Femur (tissue), 1 donor: ENCODE measurements around the gene MYLK.

Source experiments
- DNase-seq: peaks from one replicate; pipeline ENCODE4 v3.0.0-alpha.2; 2017

MYLK gene

DNA sequence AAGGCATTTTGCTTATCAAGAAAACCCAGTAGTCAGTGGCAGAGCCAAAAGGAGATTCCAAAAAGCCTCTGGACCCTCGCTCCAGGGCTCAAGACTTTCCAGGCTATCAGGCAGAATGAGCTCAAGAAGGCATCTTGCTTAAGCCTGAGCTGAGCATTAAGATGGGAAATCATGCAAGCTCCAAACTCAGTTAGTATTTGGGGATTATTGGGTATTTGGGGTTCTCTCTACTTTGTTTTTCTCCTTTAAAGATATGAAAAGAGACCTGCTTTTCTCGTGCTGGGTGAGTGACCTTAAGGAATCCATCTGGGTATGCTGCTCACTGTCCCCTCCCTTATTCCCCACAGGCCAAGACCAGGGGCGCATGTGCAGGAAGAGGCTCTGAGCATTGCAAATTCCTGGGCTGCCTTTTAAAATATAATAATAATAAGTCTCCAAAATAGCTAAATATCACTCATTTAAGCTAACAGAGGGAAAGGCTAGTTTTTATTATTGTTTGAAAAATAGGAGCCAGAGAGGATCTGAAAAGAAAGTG lies 223.9 kb downstream of the MYLK start:
- no peak for DNase-seq

DNA sequence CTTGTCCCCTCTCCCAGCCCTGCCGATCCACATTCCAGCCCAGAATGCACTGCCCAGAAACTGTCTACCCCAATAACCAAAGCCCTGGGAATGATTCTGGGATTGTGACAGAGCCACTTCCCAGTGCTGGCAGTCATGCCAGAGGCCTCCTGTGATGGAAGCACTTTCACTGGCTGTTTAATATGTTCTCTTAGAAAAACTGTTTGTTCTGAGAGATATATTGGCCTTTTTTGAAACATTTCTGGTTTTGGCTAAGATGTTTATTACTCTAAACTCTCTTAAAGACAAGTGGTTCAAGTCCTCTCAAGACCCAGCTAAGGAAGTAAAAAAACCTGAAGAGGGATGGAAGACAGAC lies 225.3 kb downstream of the MYLK start:
- DNase-seq, result peak; percentile 58

DNA sequence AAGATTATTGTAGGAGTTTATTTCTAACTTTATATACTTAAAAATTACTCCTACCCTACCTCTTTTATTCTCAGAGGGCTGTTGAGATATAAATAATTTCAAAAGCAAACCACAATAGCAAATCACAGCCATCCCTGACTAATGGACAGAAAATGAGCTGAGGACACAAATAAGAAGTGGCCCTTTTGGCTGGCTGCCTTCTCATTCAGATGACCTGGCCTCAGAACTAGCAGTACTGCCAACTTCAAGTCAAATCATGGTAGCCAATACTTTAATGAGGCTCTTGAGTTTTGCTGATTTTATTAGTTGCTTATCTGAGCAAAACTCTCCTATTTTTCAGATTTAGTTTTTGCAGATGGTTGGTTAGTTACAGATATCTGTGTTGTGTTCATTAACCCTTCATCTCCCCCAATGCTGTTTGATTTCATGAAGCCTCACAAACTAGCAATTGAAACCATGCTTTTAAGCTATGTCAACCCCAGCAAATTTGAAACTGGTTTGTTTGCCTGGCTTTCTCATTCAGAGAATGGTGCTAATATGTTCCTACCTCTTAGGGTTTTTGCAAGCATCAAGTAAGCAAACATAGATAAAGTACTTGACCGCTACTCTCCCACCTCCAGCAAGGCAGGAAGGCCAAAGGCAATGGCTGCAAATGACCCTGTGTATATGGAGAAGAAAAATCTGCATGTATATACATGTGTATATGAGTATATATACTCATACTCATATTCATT lies 225.8 kb downstream of the MYLK start:
- DNase-seq, result no peak

DNA sequence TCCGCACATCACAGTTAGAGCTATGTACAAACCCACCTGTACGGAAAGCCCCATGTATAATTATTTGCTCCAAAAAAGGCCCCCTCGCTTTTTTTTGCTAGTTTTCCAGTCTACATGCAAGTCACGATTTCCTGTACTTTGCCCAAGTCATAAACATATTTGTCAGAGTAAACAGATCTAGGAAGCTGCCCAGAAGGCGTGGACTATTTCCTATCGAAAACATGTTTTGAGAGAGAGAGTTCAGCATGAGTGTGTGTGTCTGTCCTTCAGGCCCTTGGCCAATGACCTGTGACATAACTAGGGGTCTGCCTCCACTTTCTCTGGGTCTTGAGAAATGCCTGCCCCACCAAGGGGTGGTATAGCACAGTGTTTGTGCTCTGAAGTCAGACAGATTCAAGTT lies 226.6 kb downstream of the MYLK start:
- DNase-seq, result no peak

DNA sequence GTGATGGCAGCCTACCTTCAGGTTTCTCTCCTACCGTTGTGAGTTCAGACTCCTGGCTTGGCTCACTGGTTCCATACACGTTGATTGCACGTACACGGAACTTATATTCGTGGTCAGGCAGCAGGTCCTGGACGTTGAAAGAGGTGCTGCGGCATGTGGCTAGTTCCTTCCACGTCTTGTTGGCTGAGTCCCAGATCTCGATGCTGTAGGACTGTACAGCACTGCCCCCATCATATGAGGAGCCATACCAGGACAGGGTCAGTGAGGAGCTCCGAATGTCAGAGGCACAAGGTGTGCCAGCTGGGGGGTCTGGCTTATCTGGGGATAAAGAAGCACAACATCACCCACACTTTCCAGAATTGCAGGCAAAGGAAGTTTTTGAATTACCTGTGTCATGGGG lies 227.0 kb downstream of the MYLK start:
- no peak for DNase-seq

DNA sequence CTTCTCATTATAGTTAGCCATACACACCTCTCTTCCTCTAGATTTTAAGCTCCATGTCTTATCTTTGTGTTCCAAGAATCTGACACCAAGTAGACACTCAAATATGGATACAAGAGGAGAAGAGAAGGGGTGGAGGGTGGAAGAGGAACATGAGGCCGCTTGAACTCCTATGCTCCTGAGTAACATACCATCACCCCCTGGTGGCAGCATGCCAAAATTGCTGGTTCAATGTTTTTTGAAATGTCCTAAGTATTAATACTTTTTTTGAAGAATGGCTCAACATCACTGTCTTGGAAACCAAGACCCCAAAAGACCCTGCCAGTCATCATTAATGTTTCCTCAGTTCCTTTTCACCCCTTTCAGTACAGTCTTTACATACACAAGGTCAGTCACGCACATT lies 227.4 kb downstream of the MYLK start:
- no peak for DNase-seq

DNA sequence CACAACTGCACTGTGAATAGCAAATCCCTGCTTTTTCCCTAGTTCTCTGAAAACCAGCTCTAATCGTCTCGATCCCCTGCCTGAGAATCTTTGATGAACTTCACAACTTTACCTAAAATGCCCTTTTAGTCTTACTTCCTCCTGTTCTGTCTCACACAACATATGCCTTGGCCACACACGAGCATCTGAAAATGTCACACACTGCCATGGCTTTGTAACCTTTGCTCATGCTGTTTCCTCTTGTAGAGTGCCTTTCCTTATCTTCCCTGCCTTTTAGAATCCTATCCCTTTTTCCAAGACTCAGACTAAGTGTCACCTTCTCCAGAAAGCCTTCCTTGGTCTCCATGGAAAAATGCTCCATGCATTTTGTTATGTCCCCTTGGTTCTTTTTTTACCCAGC lies 227.9 kb downstream of the MYLK start:
- no peak for DNase-seq

DNA sequence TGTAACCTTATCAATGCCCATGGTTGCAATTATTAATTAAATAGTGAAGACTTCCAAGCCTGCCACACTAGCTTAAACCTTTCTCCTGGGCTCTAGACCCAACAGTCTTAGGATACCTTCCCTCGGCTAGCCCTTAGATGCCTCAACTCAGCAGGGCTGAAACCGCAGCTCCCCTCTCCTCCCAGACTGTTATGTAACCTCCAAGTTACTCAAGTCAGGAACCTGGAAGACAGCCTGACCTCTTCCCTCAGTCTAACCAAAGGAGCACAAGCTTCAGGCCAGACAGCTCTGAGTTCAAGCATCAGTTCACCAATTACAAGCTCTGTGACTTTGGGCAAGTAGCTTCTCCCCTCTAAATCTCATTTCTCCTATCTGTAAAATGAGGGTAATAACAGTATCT lies 228.7 kb downstream of the MYLK start:
- no peak for DNase-seq

DNA sequence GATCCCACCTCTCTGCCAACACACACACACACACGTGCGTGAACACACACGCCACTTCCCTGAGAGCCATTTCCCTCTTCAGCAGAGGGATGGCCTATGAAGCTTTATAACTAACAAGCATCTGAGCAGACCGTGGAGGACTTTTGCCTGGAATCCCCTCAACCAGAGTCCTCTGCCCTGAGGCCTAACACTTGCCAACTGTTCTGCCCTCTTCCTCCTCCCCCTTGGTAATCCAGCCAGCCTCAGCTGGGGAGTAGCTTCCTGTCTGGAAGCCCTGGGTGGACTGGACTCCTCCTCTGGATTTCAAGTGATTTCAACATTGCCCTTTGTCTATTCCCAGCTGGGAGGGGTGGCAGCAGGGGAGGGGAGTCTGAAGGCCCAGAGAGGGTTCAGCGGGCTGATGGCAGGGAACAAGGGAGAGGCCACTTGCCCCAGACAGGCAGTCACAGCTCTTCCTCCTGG lies 230.9 kb downstream of the MYLK start:
- peak; percentile 67 for DNase-seq

DNA sequence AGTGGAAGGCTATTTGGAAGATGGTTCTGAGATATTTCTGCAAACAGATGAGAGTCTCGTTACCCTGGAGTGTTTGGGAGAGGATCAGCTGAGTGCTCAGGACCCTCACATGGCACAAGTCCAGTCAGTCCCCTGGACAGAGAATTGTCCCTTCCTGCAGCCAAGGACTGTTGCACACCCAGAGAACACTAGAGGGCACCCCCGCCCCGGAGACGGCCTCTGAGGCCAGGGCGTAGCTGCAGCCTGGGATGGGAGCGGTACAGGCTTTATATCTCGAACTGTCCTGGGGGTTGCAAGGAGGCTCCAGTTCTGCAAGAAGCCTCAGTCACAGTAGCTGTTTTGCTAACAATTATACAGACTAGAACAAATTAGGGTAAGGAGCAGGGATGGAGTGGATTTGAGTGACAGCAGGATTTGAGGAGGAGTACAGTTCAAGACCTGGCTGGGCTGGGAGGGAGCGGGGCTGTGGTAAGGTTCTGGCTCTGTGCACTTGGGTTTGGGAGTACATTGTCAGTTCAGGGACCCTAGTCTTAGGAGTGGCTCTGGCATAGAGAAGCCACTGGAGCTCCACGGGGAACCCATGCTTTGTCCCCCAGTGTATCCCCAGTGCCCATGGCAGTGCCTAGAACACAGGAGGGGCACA lies 231.7 kb downstream of the MYLK start:
- peak; percentile 90 for DNase-seq

DNA sequence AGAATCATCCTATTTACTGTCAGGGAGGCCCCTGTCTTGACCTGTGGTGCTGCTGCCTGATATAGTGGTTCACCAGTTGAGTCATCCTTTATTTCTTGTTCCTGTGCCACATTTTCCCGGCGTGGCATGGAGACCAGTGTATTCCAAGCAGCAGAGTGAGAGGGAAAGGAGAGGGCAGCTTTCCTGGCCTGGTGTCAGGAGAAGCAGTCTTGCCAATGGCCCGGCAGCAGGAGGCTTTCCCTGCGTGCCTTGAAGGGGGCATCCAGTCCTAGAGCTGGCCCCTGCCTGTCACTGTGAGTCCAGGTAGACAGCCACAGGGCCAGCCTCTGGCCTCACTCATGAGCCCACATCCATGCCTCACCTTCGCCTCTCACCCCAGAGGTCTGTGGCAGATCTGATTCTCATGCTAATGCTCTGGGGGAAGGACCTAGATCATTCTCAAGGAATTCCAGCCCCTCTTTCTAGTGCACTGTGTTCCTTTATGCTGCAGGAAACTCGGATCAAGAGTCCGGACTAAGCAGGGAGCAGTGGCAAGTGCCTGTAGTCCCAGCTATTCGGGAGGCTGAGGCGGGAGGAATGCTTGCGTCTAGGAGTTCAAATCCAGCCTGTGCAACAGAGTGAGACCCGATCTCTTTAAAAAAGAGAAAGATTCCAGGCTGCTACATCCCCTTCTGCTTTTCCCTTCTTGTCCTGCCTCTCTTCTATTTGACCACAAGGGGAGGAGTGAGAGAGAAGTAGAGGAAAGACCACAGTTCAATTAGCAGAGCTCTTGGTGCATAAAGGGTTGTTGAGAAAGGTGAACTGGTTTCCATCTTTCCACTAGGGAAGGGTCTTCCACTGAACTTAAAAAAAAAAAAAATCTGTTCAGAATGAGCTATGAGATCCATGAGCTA lies 232.4 kb downstream of the MYLK start:
- DNase-seq, result no peak

DNA sequence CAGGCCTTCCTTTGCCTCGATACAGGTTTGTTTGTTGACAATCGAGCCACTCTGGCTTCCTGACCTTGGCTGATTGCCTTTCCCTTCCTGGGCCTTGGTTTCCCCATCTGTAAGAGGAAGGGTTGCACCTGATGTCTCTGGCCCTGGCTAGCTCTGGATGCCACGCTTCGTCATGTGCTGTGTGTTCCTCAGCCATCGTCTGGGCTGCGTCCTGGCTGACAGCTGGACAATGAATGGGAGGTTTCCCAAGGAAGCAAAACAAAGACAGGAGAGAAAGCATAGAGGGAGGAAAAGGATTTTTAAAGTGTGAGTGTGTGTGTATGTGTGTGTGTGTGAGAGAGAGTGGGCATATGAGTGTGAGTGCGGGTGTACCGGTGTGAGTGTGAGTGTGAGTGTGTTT lies 234.0 kb downstream of the MYLK start:
- DNase-seq, result no peak

DNA sequence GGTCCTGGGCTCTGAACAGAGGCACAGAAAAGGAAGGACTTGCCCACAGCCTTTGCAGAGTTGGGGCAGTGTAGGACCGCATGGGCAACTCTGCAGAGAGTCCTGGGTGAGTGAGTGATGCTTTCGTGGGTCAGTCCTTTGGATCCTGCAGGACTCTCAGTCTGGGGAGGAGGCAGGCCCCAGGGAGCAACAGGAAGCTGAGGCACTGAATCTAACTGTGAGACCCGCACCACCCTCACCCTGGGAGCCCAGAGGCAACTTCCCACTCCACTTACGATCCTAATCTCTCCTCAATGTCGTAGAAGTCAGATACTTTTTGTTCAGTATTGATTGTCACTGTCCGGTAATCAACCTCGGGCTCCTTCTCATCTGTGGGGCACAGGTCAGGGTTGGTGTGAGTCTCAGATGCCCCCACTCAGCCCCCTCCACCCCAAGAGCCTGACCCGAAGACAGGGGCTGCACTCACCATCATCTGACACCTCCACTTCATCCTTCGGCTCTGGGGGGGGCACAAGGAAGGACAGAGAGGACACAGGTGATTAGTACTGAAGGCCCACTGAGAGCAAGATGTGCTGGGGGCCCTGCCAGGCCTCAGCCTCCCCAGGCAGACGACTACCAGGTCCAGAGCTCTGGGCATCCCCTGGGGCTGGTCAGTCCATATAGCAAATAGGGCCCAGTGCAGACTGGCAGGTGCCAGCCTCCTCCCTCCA lies 235.3 kb downstream of the MYLK start:
- no peak for DNase-seq

DNA sequence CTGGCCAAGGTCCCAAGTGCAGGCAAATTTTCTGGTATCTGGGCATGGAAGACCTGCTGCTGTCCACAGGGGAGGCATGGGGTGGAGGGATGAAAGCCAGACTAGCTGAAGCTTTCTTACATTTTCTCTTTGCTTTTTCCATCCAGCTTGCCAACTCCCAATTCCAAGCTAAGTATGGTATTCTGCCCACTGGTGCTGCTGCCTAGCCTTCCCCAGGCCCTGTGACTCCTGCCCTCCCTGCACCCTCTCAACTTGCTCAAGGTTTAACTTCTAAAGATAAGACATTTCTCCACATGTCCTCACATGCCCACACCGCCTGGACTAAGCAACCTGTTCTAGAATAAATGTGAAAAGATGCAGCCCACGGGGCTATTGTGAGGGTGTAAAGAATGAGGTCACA lies 239.8 kb downstream of the MYLK start:
- no peak for DNase-seq

DNA sequence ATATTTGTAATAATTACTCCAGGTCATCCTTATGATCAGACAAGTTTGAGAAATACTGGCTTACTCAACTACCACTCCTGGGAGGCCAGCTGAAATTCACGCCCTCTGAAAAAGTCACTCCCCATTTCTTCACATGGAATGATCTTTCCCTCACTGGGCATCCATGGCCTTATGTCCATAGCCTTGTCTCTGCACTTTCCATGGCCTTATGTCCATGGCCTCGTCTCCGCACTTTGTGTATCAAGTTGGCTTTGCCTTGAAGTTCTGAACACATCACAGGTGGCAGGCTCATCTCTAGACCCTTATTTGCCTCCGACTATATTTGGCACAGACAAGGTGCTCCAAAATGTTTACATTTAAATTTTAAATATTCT lies 241.2 kb downstream of the MYLK start:
- DNase-seq, result no peak

DNA sequence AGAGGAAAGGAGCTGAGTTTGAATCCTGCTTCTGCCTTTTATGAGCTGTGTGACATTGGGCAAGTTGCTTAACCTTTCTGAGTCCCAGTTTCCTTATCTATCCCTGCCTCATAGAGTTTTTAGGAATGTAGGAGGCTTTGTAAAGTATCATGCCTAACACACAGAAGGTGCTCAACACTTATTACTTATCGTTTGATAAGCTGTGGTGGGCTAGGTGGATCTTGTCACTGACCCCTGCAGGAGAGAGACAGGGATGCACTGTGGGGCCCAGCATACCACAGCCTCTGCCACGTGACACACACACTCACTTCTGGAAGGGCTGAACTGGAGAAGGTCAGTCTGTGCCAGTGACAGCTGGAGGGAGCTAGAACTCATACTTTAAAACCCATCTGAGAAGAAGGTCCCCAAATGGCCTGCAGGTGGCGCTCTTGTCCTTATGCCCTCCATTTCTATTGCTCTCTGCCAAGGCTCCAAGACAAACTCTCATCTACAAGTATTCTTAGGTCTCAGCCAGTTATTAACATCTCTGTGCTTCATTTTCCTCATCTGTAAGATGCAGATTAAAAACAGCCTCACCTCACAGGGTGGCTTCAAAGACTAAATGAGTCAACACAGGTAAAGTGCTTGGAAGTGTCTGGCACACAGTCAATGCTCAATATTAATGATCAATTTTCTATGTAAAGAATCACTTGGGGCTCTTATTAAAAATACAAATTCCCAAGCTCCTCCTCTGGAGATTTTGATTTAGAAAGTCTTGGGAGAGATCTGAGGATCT lies 241.8 kb downstream of the MYLK start:
- peak; percentile 74 for DNase-seq

DNA sequence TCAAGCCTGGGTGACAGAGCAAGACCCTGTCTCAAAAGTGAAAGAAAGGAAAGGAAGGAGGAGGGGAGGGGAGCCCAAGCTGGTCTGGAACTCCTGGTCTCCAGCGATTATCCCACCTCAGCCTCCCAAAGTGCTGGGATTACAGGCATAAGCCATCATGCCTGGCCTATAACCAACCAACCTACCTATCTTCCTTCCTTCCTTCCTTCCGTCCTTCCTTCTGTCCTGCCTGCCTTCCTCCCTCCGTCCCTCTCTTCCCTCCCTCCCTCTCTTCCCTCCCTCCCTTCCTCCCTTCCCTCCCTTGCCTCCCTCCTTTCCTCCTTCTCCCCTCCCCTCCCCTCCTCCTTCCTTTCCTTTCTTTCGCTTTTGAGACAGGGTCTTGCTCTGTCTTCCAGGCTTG lies 242.6 kb downstream of the MYLK start:
- DNase-seq, result no peak

DNA sequence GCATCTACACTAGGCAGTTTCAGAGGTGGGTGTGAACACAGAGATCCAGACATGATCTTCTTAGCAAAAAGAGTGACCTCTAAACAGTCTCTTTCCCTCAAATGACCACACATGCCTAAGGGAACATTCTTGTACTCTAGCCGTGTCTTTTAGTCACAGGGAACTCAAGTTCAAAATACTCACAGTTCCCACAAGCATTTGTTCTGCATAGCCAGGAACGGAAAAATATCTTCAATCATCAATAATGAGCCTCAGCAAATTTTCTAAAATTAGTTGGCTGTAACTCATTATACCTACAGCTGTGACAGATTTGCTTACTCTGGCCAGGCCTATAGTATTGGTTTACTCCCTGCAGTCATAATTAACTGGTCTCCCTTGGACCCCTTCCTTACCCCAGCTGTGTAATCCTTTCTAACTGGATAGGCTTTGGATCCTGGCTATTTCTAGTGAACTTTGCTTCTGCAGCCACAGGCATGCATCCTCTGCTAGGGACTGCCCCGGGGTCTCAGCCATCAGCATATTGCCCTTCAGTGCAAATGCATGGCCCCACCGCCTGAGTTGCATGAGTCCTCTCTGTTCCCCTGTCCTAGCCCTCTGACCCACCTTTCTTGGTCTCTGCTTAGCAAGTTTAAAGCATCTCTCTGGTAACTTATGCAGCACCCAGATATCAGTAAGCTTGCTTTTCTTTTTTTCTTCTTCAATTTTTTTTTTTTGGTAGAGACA lies 243.2 kb downstream of the MYLK start:
- no peak for DNase-seq

DNA sequence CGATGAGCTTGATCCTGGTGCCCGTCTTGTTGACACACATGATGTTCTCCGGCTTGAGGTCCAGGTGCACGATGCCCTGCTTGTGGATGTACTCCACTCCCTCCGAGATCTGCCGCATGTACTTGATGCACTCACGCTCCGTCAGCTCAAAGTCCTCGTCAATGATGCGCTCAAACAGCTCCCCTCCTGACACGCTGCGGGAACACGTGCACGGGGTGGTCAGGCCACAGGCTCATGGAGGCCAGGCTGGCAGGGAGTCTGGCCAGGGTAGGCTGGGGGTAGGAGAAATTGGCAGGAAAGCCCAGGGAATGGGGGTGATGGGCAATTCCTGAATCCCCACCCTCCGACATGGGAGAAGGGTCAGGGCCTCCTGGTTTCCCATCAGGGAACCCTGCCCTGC lies 243.8 kb downstream of the MYLK start:
- DNase-seq, result no peak

DNA sequence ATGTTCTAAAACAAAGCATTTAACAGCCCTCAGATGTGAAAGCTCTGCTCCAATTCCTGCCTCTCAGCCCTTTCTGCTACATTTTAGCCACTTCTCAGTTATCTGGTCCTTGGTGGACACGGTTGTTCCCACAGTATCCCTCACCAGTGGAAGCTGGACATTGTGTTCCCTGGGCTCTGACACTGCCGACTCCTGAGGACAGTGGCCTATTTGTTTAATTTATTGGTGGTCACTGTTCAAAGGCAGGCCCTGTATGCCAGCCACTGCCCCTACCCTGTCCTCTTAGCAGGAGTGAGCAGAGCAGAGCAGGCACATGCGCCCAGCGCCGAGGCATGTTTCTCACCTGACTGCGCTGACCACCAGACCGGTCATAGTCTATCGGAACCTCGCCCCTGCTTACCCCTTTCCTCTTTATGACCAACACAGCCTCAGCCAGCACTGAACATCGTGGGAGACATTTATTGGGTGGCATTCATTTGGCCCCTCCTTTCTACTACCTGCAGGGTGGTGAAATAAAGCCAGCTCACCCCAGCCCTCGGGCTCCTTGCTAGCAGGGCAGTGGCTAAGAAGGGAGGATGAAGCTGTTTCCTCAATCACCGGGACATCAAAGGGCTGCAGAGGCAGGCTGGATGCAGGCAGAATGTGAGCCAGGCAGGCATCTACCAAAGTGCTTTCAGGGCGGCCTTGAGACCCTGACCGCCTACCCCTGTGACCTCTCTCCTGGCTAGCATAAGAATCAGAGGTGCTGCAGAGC lies 245.0 kb downstream of the MYLK start:
- no peak for DNase-seq

DNA sequence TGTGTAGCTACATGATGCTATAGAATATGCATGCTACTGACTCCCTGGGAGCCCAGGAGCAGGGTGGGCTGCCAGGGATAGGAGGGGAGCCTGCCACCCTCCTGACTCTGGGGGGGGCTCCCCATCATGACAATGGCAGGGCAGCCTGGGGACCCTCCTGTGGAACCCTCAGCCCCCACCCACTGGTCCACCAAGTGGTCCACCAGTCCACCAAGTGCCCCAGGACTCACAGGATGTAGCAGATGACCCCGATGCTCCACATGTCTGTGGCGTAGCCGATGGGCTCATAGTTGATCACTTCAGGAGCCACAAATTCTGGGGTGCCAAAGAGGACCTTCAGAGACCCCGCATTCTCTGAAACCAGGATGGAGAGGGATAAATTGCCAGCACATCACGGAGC lies 246.3 kb downstream of the MYLK start:
- peak; percentile 10 for DNase-seq
